NCI-H2196 treated with DMSO at 0.1 percent for 48 hours (cell line): ENCODE measurements around the gene AP3S2.
"Not testable (repeated sequence)": the region's sequence is repeated elsewhere in the genome, so short reads cannot be mapped to it uniquely, and the experiment has no call there.

Source experiments
- DNase-seq: peaks from one replicate; lab custom pipeline; 2025; ENCODE audit not compliant: unreplicated experiment; lab: John Stamatoyannopoulos, UW

AP3S2 gene

GRCh38 chr15:89903858-89904130, 10.0 kb upstream of the AP3S2 start:
- DNase-seq: no peak

DNA sequence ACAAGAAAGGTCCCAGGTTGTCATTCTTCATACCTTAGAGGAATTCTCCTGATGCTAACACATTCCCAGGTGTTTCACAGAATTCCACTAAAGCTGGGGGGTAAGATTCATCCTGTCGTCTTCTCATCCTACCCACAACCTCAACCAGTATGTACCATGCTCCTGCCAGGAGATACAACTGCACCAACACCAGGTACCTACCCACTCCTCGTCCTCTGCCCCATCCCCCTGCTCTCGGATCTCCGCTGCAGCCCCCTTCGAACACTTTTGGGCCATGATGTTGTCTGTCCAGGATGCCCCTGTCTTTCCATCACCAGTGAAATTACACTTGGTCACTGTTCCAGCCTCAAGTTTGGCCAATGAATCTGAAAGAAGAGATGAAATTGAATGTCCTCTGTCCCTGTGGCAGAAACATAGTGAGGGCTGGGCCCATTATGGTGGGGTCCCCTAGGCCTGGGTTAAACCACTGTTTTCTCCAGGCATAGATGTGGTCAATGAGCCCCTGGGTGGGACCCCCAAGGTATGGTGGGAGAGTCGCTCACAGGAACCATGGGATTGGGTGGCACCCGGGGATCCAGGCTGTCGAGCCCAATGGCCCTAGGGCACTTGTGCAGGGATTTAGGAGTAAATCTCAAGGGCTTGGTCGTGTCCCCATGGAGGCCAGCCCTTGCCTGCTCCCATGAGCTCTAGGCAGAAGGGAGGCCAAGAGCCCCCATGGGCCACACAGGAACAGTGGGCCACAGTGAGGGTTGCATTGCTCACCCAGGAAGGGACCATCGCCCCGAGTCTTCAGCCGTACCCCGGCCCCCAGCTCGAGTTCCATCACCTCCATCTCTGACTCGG, 9.4 kb upstream of the AP3S2 start:
- no peak for DNase-seq

GRCh38 chr15:89900849-89901248, 7.1 kb upstream of the AP3S2 start:
- DNase-seq: no peak

DNA sequence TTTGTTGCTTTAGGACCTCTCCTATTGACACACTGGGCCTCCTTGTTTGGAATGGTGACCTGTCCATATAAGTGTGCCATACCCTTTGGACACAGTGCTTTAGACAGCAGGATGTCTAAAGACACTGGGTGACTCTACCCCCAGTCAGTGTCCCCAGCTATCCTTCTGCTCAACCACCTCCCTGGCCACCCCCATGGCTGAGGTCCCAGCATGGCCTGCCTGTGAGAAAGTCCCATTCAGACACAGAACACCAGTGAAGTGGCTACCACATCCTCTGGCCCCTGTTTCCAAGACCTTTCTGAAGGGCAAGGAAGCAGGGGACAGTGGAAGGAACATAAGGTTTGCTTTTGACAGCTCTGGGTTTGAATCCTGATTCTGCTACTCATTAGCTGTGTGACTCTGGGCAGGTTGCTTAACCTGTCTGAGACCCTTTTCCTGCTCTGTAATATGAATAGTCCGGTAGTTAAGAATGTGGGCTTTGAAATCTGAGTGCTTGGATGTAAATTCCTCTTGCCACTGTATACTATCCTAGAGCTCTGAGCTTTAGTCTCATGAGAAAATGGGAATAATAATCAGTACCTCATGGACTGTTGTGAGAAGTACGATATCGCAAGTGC, 6.3 kb upstream of the AP3S2 start:
- DNase-seq: no peak

GRCh38 chr15:89899295-89899945, 5.6 kb upstream of the AP3S2 start:
- DNase-seq: no peak

DNA sequence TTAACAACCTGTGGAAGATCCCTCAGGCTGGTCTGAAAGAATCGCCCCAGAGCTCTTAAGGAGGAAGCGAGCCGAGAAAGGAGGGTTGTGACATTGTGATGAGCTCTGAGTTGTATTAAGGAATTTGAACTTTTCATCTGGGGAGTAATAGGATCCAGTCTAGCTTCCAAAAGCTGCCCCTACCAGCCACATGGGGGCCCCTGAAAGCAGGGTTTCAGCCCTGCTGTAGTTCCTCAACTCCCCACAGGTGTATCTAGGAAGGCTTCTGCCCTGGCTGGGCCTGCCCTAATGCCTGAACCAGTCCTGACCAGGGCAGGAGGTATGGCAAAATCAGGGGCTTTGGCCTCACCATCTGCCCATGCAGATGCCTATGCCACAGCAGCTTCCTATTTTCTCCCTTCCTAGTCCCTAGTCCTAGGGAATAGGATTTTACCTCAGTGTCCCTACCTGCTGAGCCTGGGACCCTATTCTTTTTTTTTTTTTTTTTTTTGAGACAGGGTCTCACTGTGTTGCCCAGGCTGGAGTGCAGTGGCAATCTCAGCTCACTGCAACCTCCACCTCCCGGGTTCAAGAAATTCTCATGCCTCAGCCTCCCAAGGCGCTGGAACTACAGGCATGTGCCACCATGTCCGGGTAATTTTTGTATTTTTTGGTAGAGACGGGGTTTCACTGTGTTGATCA, 5.0 kb upstream of the AP3S2 start:
- DNase-seq: no peak

DNA sequence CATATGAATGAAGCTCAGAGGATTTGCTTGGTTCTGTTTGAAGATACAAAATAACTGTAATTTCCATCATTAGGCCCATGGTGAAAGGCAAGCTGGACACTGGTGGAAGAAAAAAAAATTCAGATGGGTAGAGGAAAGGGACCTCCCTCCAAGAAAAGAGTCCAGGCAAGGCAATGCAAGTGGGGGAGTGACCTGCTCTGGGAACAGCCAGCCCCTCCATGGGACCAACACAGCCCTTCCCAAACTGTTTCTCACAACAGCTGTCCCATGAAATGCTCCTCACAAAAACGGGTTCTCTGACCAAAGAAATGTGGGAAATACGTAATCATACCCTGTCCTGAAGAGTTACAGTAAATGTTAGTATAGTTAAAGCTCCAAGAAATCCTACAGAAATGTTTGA, 4.4 kb upstream of the AP3S2 start:
- DNase-seq: no peak

GRCh38 chr15:89893027-89893426, 767 bp downstream of the AP3S2 start:
- DNase-seq: no peak

- DNase-seq: peak; percentile 31
Observed at GRCh38 chr15:89888214-89888804, 5.5 kb downstream of the AP3S2 start.

DNA sequence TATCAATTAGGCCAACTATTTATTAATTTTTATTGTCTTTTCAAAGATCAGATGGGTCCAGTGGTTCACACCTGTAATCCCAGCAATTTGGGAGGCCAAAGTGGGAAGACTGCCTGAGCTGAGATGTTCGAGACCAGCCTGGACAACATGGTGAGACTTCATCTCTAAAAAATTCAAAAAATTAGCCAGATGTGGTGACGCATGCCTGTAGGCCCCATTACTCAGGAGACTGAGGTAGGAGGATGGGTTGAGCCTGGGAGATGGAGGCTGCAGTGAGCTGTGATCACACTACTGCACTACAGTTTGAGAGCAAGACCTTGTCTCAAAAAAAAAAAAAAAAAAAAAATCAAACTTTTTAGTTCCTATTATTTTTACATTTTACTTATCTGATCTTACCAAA, 8.2 kb downstream of the AP3S2 start:
- no peak for DNase-seq

DNA sequence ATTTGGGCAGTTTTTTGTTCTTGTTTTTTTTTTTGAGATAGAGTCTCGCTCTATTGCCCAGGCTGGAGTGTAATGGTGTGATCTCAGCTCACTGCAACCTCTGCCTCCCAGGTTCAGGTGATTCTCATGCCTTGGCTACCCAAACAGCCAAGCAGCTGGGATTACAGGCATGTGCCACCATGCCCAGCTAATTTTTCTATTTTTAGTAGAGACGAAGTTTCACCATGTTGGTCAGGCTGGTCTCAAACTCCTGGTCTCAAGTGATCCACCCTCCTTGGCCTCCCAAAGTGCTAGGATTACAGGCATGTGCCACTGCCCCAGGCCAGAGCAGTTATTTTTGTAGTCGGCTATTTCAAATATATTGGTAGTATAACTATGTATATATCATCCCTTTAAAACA, 8.6 kb downstream of the AP3S2 start:
- DNase-seq: not testable (repeated sequence)

- DNase-seq: no peak
Observed at GRCh38 chr15:89883518-89883917, 10.3 kb downstream of the AP3S2 start.

- no peak for DNase-seq
Observed at GRCh38 chr15:89880727-89881126, 13.1 kb downstream of the AP3S2 start.

DNA sequence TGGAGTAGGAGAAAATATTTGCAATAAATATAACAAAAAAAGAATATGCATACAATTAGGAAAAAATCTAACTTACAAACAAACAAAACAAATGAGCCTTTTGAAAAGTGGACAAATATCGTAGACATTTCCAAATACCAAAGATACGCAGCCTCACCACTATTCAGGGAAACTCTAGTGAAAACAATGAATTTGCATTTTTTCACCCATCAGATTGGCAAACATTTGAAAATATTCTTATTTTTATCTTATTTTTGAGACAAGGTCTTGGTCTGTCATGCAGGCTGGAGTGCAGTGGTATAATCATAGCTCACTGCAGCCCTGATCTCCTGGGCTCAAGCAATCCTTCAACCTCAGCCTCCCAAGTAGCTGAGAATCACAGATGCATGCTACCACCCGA, 15.5 kb downstream of the AP3S2 start:
- DNase-seq: no peak

GRCh38 chr15:89877083-89877425, 16.7 kb downstream of the AP3S2 start:
- no peak for DNase-seq

- DNase-seq: no peak
Observed at GRCh38 chr15:89876396-89877082, 17.3 kb downstream of the AP3S2 start.

- DNase-seq: no peak
Observed at GRCh38 chr15:89875741-89876140, 18.1 kb downstream of the AP3S2 start.

GRCh38 chr15:89874926-89875564, 18.7 kb downstream of the AP3S2 start:
- peak; percentile 13 for DNase-seq

DNA sequence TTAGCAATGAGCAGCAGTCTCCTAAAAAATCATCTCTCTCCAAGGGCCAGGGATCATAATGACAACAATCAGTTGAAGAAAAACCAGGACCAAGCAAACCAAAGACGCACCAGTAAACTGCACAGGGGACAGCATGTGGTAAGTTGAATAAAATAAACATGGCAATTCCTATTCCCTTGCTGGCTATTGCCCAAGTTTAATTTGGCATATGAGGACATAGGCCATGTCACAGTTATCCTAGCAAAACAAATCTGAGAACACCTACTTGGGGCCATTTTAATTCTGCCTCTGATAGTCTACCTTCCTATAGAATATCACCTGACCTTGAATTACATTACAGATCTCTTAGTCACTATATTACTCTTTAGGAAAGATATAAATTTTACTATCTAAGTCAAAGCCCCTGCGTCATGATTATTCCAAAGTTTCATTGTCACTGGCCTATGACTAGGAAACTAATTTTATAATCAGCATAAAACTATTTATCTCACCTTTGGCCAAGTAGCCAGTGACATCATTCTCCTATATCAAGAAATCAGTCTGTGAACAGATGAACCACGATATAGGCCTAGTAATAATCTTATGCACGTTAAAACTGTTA, 23.0 kb downstream of the AP3S2 start:
- no peak for DNase-seq

DNA sequence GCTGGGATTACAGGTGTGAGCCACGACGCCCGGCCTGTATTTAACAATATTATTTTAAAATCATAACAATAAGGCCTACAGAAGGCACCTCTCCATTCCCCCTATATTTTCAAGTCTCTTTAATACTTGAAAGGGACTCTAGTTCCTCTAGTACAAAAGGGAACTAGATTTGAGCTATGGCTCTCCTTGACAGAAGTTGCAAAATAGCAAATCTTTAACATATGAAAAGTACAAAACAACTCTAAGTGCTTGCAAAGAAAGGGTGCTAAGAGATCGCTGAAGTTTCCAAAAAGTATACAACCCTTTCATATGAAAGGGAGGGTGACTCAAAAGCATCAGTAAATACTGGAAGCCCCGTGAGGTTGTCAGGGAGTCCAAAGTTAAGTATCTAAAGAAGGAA, 23.8 kb downstream of the AP3S2 start:
- no peak for DNase-seq
